OCI-LY7 (cell line): ENCODE results near the gene ARPC1B. TPM values are rescaled to one million over a fixed set of nuclear protein-coding genes. Genes with fewer than 3 reads are reported as not detected.

Experiments used
- BruUV-seq: library from RNA; stranded (reverse); fragments of 400-500 nt; replicated peaks from 2 replicates; lab custom pipeline; 2021; lab: Mats Ljungman, UMichigan
- CTCF ChIA-PET: fragments of 300-600 bp; sonication (Branson Sonifier 250); formaldehyde crosslinking; loops from one replicate; lab custom pipeline; 2022; ENCODE audit warnings: antibody characterized with exemption; ENCODE audit not compliant: unreplicated experiment; lab: Charles Lee
- POLR2A ChIA-PET: fragments of 300-600 bp; sonication (Branson Sonifier 250); formaldehyde crosslinking; loops from one replicate; lab custom pipeline; 2022; ENCODE audit warnings: antibody characterized with exemption; lab: Charles Lee
- DNase-seq: peaks from one replicate; pipeline ENCODE4 v3.0.0-alpha.2; 2015; ENCODE audit warnings: low spot score
- H2AFZ ChIP-seq: fragments of 200-600 bp; sonication (generic), shearing (Covaris generic); 2 replicates; pipeline ENCODE4 v1.6.1; 2014; ENCODE audit warnings: mild to moderate bottlenecking, antibody characterized with exemption, low read length, moderate library complexity
- H3K27ac ChIP-seq: fragments of 200-600 bp; sonication (generic); 2 replicates; pipeline ENCODE4 v1.5.1; 2014; ENCODE audit warnings: mixed run types, low read depth, mild to moderate bottlenecking, moderate library complexity, low read length, inconsistent platforms; ENCODE audit not compliant: poor library complexity, severe bottlenecking
- H3K36me3 ChIP-seq: fragments of 200-600 bp; sonication (generic); 2 replicates; pipeline ENCODE4 v1.6.1; 2014; ENCODE audit warnings: mild to moderate bottlenecking, antibody characterized with exemption, low read length, moderate library complexity, mixed read lengths; ENCODE audit not compliant: insufficient read depth
- H3K4me1 ChIP-seq: fragments of 200-600 bp; sonication (generic); 2 replicates; pipeline ENCODE4 v1.5.1; 2014; ENCODE audit warnings: mild to moderate bottlenecking, low read length; ENCODE audit not compliant: insufficient read depth, poor library complexity, severe bottlenecking
- H3K4me2 ChIP-seq: fragments of 200-600 bp; sonication (generic); 2 replicates; pipeline ENCODE4 v1.6.1; 2014; ENCODE audit warnings: mild to moderate bottlenecking, low read length
- H3K4me3 ChIP-seq: fragments of 200-600 bp; sonication (generic); 2 replicates; pipeline ENCODE4 v1.5.1; 2014; ENCODE audit warnings: mild to moderate bottlenecking, low read depth, low read length; ENCODE audit not compliant: poor library complexity, severe bottlenecking
- H3K79me2 ChIP-seq: fragments of 200-600 bp; sonication (generic); 2 replicates; pipeline ENCODE4 v1.6.1; 2016; ENCODE audit warnings: low read depth, mild to moderate bottlenecking, low read length, moderate library complexity, mixed read lengths; ENCODE audit not compliant: insufficient read depth
- H3K9me2 ChIP-seq: fragments of 200-600 bp; sonication (generic); 2 replicates; pipeline ENCODE4 v1.6.1; 2016; ENCODE audit warnings: mild to moderate bottlenecking, low read length, mixed read lengths; ENCODE audit not compliant: insufficient read depth
- H3K9me3 ChIP-seq: fragments of 200-600 bp; sonication (generic); 2 replicates; pipeline ENCODE4 v1.6.1; 2014; ENCODE audit warnings: mild to moderate bottlenecking, mixed run types, low read length, mixed read lengths
- H4K20me1 ChIP-seq: fragments of 200-600 bp; sonication (generic); 2 replicates; pipeline ENCODE4 v1.6.1; 2014; ENCODE audit warnings: mild to moderate bottlenecking, antibody characterized with exemption, low read length, moderate library complexity, mixed read lengths; ENCODE audit not compliant: insufficient read depth
- CTCF ChIP-seq: fragments of 200-600 bp; sonication (generic); conservative IDR thresholded peaks from 2 replicates; pipeline ENCODE4 v1.5.1; 2014; ENCODE audit warnings: mild to moderate bottlenecking, antibody characterized with exemption, low read length, moderate library complexity, mixed read lengths
- EZH2phosphoT487 ChIP-seq: fragments of 200-600 bp; sonication (generic); IDR thresholded peaks from 2 replicates; pipeline ENCODE4 v1.6.1; 2018; ENCODE audit warnings: low read depth, borderline replicate concordance, mild to moderate bottlenecking, mixed run types, antibody characterized with exemption, low read length, moderate library complexity, mixed read lengths
- intact Hi-C: fragments of 100-400 bp; cut with micrococcal nuclease; formaldehyde crosslinking; loops from one replicate; pipeline ENCODE4 v1.10.0; 2022; ENCODE audit not compliant: unreplicated experiment
- total RNA-seq, 2 experiments: library from RNA; depleted of rRNA in 1 of 2; stranded (reverse); fragments of >200 nt in 1 of 2; shearing (Covaris generic) in 1 of 2; gene quantifications; 2 replicates each; pipeline ENCODE4 v1.2.3, GENCODE V29; 2014 to 2022

Gene ARPC1B
- total RNA-seq, 2 experiments from 2014 or later: 169 to 191 TPM

DNA sequence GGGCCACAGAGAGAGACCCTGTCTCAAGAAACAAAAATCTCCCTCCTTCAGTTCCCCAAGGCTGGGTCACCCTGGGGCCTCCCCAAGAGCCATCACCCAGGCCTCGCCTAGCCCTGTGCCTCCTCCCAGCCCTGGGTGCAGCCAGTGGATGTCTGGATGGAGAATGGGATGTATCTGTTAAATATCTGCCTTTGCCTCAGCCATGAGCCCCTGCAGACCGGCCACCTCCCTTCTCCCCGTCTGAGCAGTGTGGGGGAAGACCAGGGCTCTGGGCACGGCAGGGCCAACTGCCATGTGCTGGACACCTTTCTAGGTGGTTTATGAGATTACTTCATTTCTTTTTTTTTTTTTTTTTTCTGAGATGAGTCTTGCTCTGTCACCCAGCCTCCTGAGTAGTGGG is 10.0 kb downstream of the ARPC1B start:
- CTCF ChIA-PET: no interaction called here
- TF ChIP-seq EZH2phosphoT487 (no peak), CTCF (no peak)
- intact Hi-C loops: no loop called here
- Histone ChIP-seq H3K9me2 (no peaks in the 10 kb centered on the region), H3K4me3 (no peak overlapping the region), H3K4me2 (no peak overlapping the region), H3K79me2 (peaks cover 36% of the 10 kb centered on the region), H3K9me3 (no peaks in the 10 kb centered on the region), H2AFZ (no peak overlapping the region), H3K36me3 (peaks cover 54% of the 10 kb centered on the region), H3K4me1 (peaks cover 30% of the 10 kb centered on the region), H3K27ac (no peak overlapping the region), H4K20me1 (no peaks in the 10 kb centered on the region)
- no peak for DNase-seq
- no TSS peak for BruUV-seq
- POLR2A ChIA-PET: no interaction called here

- H3K79me2 ChIP-seq: peaks cover 36% of the 10 kb centered on the region
- ChIA-PET POLR2A (no interaction called here), CTCF (no interaction called here)
- H3K36me3 ChIP-seq: peaks cover 65% of the 10 kb centered on the region
- H3K4me1 ChIP-seq: peaks cover 20% of the 10 kb centered on the region
- no peaks in the 10 kb centered on the region for H3K9me2 ChIP-seq
- H3K9me3 ChIP-seq: no peaks in the 10 kb centered on the region
- no peak overlapping the region for H3K4me3 ChIP-seq
- intact Hi-C loops: no loop called here
- TF ChIP-seq EZH2phosphoT487 (no peak), CTCF (no peak)
- no peak overlapping the region for H2AFZ ChIP-seq
- no peak for DNase-seq
- BruUV-seq: no TSS peak
- H4K20me1 ChIP-seq: no peaks in the 10 kb centered on the region
- H3K27ac ChIP-seq: no peak overlapping the region
- H3K4me2 ChIP-seq: no peak overlapping the region
Observed at GRCh38 chr7:99385564-99385963, 11.0 kb downstream of the ARPC1B start.

DNA sequence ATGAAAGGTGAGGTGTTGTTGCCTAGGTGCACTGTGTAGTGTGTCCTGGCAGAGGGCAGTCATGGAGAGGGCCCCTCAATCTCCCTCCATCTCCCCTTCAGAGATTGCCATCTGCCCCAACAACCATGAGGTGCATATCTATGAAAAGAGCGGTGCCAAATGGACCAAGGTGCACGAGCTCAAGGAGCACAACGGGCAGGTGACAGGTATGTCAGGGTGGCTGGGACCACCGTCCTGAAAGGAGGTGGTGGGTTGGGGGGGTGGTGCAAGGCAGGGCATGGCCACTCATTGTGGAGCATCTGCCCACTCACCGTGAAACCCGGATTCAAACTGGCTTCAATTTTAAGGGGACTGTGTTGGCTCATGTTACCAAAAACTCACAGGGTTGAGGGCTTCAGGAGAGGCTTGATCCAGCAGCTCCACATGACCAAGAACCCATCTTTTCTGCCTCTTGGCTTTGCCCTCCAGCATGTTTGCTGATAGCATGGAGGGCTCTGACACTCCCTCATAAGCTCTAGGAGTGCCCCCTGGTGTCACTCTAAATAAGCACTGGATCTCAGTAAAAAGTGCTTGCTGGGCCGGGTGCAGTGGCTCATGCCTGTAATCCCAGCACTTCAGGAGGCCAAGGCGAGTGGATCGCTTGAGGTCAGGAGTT is 12.2 kb downstream of the ARPC1B start:
- no peak overlapping the region for H3K4me2 ChIP-seq
- peaks cover 29% of the 10 kb centered on the region for H3K79me2 ChIP-seq
- BruUV-seq: no TSS peak
- peaks cover 71% of the 10 kb centered on the region for H3K36me3 ChIP-seq
- no peak for TF ChIP-seq EZH2phosphoT487
- TF ChIP-seq CTCF: peak; percentile 75
- DNase-seq: peak; percentile 70
- H3K9me2 ChIP-seq: no peaks in the 10 kb centered on the region
- peaks cover 8% of the 10 kb centered on the region for H3K4me1 ChIP-seq
- H3K4me3 ChIP-seq: no peak overlapping the region
- intact Hi-C loops: loop anchor here (1.0 kb wide), 1 partner anchor 21 kb away; no protein-coding TSS in a partner anchor
- ChIA-PET CTCF (interaction anchor here (0.6 kb wide), 1 partner anchor 21 kb away, joined by 3 read pairs; the partner anchor contains the start of gene PDAP1), POLR2A (interaction anchor here (0.6 to 1.7 kb wide), 2 partner anchors 22 to 712 kb away, joined by 3 to 4 read pairs; partner anchors contain the start of genes BUD31 and PDAP1)
- H2AFZ ChIP-seq: no peak overlapping the region
- H3K9me3 ChIP-seq: no peaks in the 10 kb centered on the region
- no peak overlapping the region for H3K27ac ChIP-seq
- H4K20me1 ChIP-seq: no peaks in the 10 kb centered on the region
